ENCODE data around the gene FAM187B.

- TF ChIP-seq POLR2AphosphoS5 (IDR thresholded peaks at IDR 0.05; ENCODE audit: low read depth) (no peak), CTCF (IDR thresholded peaks at IDR 0.05; ENCODE audit: insufficient read depth, low read length) (no peak), GABPA (IDR thresholded peaks at IDR 0.05; ENCODE audit: low read depth) (no peak), SPI1 (IDR thresholded peaks at IDR 0.05; ENCODE audit: borderline replicate concordance, low read depth) (no peak), REST (IDR thresholded peaks at IDR 0.05; ENCODE audit: insufficient replicate concordance, low read depth) (no peak)
Observed at GRCh38 chr19:35272954-35273649, 44.6 kb upstream of the FAM187B start.

Measured in HL-60 (cell line).